Endothelial cell of umbilical vein (primary cell): Measurements from ENCODE around the gene GMEB2.
A peak's percentile ranks its signal among the peaks of the same experiment; 100 is the strongest.

Experiments
- EZH2 ChIP-seq: IDR thresholded peaks from 2 replicates; pipeline ENCODE4 v1.6.1; 2012; ENCODE audit warnings: borderline replicate concordance, low read depth, mild to moderate bottlenecking, moderate library complexity, low read length, inconsistent platforms; ENCODE audit not compliant: severe bottlenecking
- GATA2 ChIP-seq: IDR thresholded peaks from 2 replicates; pipeline ENCODE4 v1.7.0; 2011; ENCODE audit warnings: low read depth, mild to moderate bottlenecking, moderate library complexity, mixed read lengths, low read length; ENCODE audit not compliant: insufficient read length, insufficient read depth
- JUN ChIP-seq: IDR thresholded peaks from 2 replicates; pipeline ENCODE4 v1.6.1; 2011; ENCODE audit warnings: borderline replicate concordance, low read depth; ENCODE audit not compliant: insufficient read length, insufficient read depth
- MAX ChIP-seq: IDR thresholded peaks from 2 replicates; pipeline ENCODE4 v1.6.1; 2011; ENCODE audit not compliant: insufficient read depth, insufficient read length
- POLR2A ChIP-seq: IDR thresholded peaks from 2 replicates; pipeline ENCODE4 v1.6.1; 2012; ENCODE audit warnings: low read depth, mild to moderate bottlenecking, control low read depth, low read length
- POLR2AphosphoS5 ChIP-seq: IDR thresholded peaks from 2 replicates; pipeline ENCODE4 v1.6.1; 2012; ENCODE audit warnings: low read depth, mild to moderate bottlenecking, control low read depth, low read length, moderate library complexity; ENCODE audit not compliant: insufficient read depth
- TF ChIP-seq, protein P1 (sequence below), 2 donors: IDR thresholded peaks; 1 replicate in 1 of 2; 2 replicates in 1 of 2; pipeline ENCODE4 v1.5.1; 2011; ENCODE audit warnings: low read length in 2 of 2, mild to moderate bottlenecking in 2 of 2, moderate library complexity in 2 of 2, control low read depth in 1 of 2, inconsistent platforms in 1 of 2, low read depth in 1 of 2; ENCODE audit not compliant: insufficient read depth in 1 of 2; ENCODE audit errors: extremely low read depth in 1 of 2

- TF ChIP-seq, protein P1, sequence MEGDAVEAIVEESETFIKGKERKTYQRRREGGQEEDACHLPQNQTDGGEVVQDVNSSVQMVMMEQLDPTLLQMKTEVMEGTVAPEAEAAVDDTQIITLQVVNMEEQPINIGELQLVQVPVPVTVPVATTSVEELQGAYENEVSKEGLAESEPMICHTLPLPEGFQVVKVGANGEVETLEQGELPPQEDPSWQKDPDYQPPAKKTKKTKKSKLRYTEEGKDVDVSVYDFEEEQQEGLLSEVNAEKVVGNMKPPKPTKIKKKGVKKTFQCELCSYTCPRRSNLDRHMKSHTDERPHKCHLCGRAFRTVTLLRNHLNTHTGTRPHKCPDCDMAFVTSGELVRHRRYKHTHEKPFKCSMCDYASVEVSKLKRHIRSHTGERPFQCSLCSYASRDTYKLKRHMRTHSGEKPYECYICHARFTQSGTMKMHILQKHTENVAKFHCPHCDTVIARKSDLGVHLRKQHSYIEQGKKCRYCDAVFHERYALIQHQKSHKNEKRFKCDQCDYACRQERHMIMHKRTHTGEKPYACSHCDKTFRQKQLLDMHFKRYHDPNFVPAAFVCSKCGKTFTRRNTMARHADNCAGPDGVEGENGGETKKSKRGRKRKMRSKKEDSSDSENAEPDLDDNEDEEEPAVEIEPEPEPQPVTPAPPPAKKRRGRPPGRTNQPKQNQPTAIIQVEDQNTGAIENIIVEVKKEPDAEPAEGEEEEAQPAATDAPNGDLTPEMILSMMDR (IDR thresholded peaks at IDR 0.05; ENCODE audit: extremely low read depth in 1 of 2, insufficient read depth in 1 of 2, low read depth in 1 of 2, low read length in 2 of 2) = no peak
- peak; percentile 44 for TF ChIP-seq POLR2A
- TF ChIP-seq EZH2 = no peak
- no peak for TF ChIP-seq GATA2
- TF ChIP-seq MAX = no peak
- TF ChIP-seq POLR2AphosphoS5 = peak; percentile 41
- TF ChIP-seq JUN = no peak
Observed at GRCh38 chr20:63553251-63553932, 73.5 kb downstream of the GMEB2 start.
